ENCODE data around the gene FGD6.

The FGD6 gene

DNA sequence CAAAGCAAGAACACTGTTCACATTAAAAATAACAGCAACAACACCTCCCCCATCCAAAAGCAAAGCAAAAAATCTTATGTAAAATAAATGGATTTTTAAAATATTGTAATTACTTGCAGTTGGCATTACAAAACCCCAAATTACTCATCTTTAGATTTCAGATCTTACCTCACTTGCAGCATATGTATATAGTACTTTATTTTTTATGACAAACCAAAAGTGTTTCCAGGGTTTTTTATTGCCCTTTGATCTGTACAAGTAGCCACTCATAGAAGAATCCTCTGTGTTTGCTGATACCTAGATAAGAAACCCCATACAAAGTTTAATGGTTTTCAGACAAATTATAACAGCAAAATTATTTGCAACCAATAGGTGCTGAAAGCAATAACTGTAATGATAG, 131.7 kb downstream of the FGD6 start:
- ChIA-PET CTCF (interaction anchor here (1.3 to 2.2 kb wide), 3 partner anchors 13 to 449 kb away, joined by 3 to 18 read pairs (median 3); partner anchors contain the start of gene NR2C1), POLR2A (interaction anchor here (0.6 to 0.7 kb wide), 3 partner anchors 28 to 414 kb away, joined by 3 to 7 read pairs (median 6); no protein-coding TSS in a partner anchor)
- TF ChIP-seq, protein P1, sequence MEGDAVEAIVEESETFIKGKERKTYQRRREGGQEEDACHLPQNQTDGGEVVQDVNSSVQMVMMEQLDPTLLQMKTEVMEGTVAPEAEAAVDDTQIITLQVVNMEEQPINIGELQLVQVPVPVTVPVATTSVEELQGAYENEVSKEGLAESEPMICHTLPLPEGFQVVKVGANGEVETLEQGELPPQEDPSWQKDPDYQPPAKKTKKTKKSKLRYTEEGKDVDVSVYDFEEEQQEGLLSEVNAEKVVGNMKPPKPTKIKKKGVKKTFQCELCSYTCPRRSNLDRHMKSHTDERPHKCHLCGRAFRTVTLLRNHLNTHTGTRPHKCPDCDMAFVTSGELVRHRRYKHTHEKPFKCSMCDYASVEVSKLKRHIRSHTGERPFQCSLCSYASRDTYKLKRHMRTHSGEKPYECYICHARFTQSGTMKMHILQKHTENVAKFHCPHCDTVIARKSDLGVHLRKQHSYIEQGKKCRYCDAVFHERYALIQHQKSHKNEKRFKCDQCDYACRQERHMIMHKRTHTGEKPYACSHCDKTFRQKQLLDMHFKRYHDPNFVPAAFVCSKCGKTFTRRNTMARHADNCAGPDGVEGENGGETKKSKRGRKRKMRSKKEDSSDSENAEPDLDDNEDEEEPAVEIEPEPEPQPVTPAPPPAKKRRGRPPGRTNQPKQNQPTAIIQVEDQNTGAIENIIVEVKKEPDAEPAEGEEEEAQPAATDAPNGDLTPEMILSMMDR (IDR thresholded peaks at IDR 0.05; ENCODE audit: control extremely low read depth, extremely low read depth, low read depth, missing control alignments): no peak
- no peak for DNase-seq (ENCODE audit: extremely low spot score)

DNA sequence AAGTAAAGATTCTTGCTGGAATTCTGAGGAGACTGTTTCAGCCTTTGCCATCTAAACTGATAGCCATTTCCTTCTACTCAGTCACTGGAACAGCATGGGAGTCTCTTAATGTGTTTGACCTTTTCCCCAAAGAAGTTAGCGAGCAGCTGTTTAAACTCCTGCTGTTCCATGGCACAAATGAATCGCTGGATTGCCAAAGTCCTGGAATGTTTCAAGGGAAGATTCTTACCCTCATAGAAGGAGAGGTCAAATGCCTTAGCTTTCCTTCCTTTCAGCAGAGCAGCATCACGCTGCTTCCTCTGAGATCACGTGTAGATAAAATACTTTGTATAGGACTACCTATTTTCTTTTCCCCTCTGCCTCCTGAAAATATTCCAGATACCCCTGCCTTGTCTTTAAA, 133.3 kb downstream of the FGD6 start:
- CTCF ChIA-PET: interaction anchor here (2.0 to 2.2 kb wide), 2 partner anchors 9 to 11 kb away, joined by 5 to 18 read pairs; partner anchors contain the start of gene NR2C1
- TF ChIP-seq, protein P1 (IDR thresholded peaks at IDR 0.05; ENCODE audit: control extremely low read depth, extremely low read depth, low read depth, missing control alignments): no peak
- no peak for DNase-seq (ENCODE audit: extremely low spot score)
- POLR2A ChIA-PET: no interaction called here

DNA sequence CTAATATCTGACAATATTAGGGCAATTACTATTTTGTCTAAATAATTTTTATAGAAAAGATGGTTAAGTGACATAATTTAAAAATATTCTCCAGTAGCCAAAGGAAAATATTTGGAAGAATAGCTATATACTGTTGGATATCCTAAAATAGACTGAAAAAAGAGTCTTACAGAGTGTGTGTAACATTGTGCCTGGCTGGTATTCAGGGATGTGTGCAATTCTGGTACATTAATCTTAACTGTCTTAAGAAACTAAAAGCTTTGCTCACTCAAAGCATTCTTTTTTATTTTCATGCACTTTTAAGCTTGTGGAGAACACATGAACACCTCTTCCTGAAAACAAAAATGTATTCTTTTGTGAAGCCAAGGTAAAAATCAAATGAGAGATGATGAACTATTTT, 133.8 kb downstream of the FGD6 start:
- no peak for DNase-seq (ENCODE audit: extremely low spot score)
- TF ChIP-seq, protein P1 (IDR thresholded peaks at IDR 0.05; ENCODE audit: control extremely low read depth, extremely low read depth, low read depth, missing control alignments): no peak
- CTCF ChIA-PET: interaction anchor here (2.0 to 2.2 kb wide), 2 partner anchors 10 kb away, joined by 5 to 18 read pairs; partner anchors contain the start of gene NR2C1
- POLR2A ChIA-PET: no interaction called here

DNA sequence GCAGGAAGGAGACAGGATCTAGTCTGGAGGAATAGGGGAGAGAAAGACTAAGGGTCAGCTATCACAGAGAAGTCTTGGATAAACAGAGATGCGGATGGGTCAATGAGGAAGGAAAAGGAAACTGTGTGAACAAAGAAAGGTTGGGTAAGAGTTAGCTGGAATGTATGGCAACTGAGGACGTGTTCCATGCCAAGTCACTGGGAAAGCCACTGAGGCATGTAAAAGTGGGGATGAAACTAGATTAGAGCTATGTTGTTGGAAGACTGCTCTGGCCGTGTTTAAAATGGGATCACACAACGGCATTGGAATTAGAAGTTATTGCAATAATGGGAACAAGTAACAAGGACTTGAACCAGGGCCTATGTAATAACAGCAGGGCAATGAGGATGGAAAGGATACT, 139.9 kb downstream of the FGD6 start:
- no peak for DNase-seq (ENCODE audit: extremely low spot score)
- TF ChIP-seq, protein P1 (IDR thresholded peaks at IDR 0.05; ENCODE audit: control extremely low read depth, extremely low read depth, low read depth, missing control alignments): no peak
- POLR2A ChIA-PET: no interaction called here
- CTCF ChIA-PET: interaction anchor here (0.8 to 1.4 kb wide), 3 partner anchors 10 to 61 kb away, joined by 3 to 4 read pairs (median 3); no protein-coding TSS in a partner anchor

DNA sequence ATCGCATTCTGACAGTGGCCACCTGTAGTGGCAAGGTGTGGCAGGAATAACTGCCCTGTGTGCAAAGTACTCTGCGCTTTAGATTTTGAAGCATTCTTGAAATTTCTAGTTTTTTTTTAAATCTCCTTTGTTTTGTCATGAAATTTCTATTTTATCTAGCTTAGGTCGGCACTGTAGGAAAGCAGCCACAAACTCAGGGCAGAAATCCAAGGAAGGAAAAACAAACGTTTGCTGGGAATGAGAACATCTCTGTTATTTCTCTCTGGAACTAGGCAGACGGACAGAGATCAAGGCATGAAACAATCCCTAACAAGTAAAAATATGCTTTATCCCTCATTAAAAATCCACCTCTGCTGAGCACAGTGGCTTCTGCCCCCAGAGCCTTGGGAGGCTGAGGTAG, 142.5 kb downstream of the FGD6 start:
- TF ChIP-seq, protein P1 (IDR thresholded peaks at IDR 0.05; ENCODE audit: control extremely low read depth, extremely low read depth, low read depth, missing control alignments): no peak
- DNase-seq (ENCODE audit: extremely low spot score): no peak
- ChIA-PET POLR2A (no interaction called here), CTCF (interaction anchor here (3.0 kb wide), 1 partner anchor 27 kb away, joined by 22 read pairs; no protein-coding TSS in a partner anchor)

DNA sequence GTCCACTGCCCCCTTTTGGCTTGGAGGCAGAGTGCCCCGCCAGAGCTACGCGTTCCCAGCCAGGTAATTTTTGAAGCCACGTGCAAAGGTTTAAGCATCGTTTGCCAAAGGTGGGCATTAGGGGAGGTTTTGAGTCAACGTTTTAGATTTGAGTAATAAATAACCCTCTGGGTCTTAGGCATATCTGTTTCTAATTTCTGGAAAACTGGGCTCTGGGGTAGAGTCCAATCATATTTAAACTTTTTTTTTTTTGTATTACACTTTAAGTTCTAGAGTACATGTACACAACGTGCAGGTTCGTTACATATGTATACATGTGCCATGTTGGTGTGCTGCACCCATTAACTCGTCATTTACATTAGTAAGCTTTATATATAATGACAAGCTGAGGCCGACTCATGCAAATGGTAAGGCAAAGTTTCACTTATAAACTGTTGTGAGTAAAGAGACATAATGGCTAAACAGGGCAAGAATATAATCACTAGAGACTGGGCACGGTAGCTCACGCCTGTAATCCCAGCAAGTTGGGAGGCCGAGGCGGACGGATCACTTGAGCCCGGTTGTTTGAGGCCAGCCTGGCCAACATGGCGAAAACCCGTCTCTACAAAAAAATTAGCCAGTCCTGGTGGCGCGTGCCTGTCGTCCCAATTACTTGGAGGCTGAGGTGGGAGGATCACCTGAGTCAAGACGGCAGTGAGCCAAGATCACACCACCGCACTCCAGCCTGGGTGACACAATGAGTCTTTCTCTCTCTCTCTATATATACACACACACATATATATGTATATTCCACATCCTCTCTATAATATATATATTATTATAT, 143.4 kb downstream of the FGD6 start:
- ChIA-PET CTCF (interaction anchor here (0.9 to 3.0 kb wide), 23 partner anchors 8 to 465 kb away, joined by 3 to 22 read pairs (median 5); partner anchors contain the start of genes FGD6 and VEZT), POLR2A (interaction anchor here (0.6 to 1.0 kb wide), 2 partner anchors 94 to 400 kb away, joined by 3 to 5 read pairs; partner anchors contain the start of gene METAP2)
- no peak for DNase-seq (ENCODE audit: extremely low spot score)
- TF ChIP-seq, protein P1 (IDR thresholded peaks at IDR 0.05; ENCODE audit: control extremely low read depth, extremely low read depth, low read depth, missing control alignments): peak; percentile 82
